H1 (cell line): Measurements from ENCODE around the gene B3GAT2. TPM values are rescaled to one million over a fixed set of nuclear protein-coding genes. Genes with fewer than 3 reads are reported as not detected.

ENCODE experiments used
- BRCA1 ChIP-seq: IDR thresholded peaks from 2 replicates; pipeline ENCODE4 v1.6.1; 2012; ENCODE audit warnings: low read depth, low read length, improper control_type of control experiment
- CHD7 ChIP-seq: fragments of 300-600 bp; sonication (generic); IDR thresholded peaks from 2 replicates; pipeline ENCODE4 v1.7.1; 2012; ENCODE audit warnings: low read length, moderate library complexity, mild to moderate bottlenecking, inconsistent platforms; ENCODE audit not compliant: insufficient replicate concordance
- CREB1 ChIP-seq: IDR thresholded peaks from 2 replicates; pipeline ENCODE4 v1.6.1; 2012; ENCODE audit warnings: inconsistent platforms
- PHF8 ChIP-seq: fragments of 200-600 bp; sonication (generic); conservative IDR thresholded peaks from 2 replicates; pipeline ENCODE4 v1.7.1; 2012; ENCODE audit warnings: low read depth, mild to moderate bottlenecking, inconsistent platforms, low read length, moderate library complexity
- RBBP5 ChIP-seq: IDR thresholded peaks from 2 replicates; pipeline ENCODE4 v1.7.1; 2012; ENCODE audit warnings: low read depth, mild to moderate bottlenecking, inconsistent platforms, low read length, moderate library complexity, borderline replicate concordance
- SAP30 ChIP-seq: fragments of 300-600 bp; sonication (generic); IDR thresholded peaks from 2 replicates; pipeline ENCODE4 v1.7.1; 2012; ENCODE audit warnings: low read length, moderate library complexity, mild to moderate bottlenecking, inconsistent platforms; ENCODE audit not compliant: insufficient read depth, insufficient replicate concordance
- SIX5 ChIP-seq: IDR thresholded peaks from 2 replicates; pipeline ENCODE4 v1.6.1; 2011; ENCODE audit warnings: mild to moderate bottlenecking, low read depth, low read length
- TBP ChIP-seq: IDR thresholded peaks from 2 replicates; pipeline ENCODE4 v1.6.1; 2011; ENCODE audit warnings: low read depth, low read length, improper control_type of control experiment
- polyA plus RNA-seq, 7 experiments: library from polyadenylated mRNA; depleted of rRNA in 3 of 7; stranded (reverse) in 5 of 7; unstranded in 2 of 7; fragments of >200 nt in 5 of 7; fragments of 200-250 nt in 2 of 7; gene quantifications; 1 replicate in 5 of 7; 2 replicates in 1 of 7; 4 replicates in 1 of 7; pipeline versions ENCODE4 v1.2.1 to v1.2.3, GENCODE V29; 2011 to 2013; ENCODE audit warnings: missing spikeins in 2 of 7, mixed read lengths in 2 of 7
- total RNA-seq: library from RNA; stranded (reverse); fragmentation: NEBNext Ultra II Directional; extraction: Animal tissue kit (Norgen Biotek cat#: 25700); gene quantifications from 2 replicates; pipeline ENCODE4 v1.2.1, GENCODE V29; 2021

Gene B3GAT2
- total and polyA plus RNA-seq, 2 of the 8 experiments (the other 6 are each of a cell fraction or from before 2014, with no cell fraction given), result 0.83 to 1.9 TPM

- TF ChIP-seq RBBP5, result no peak
- TF ChIP-seq PHF8, result no peak
- TF ChIP-seq TBP, result no peak
- no peak for TF ChIP-seq BRCA1
- no peak for TF ChIP-seq SAP30
- TF ChIP-seq CHD7, result no peak
- TF ChIP-seq CREB1, result no peak
- no peak for TF ChIP-seq SIX5
These were observed 70.2 kb downstream of the B3GAT2 start (continued) for GRCh38 chr6:70886661-70887060.
